ENCODE measurements around the gene ATP8A2.
"Not testable (repeated sequence)": the region's sequence is repeated elsewhere in the genome, so short reads cannot be mapped to it uniquely, and the experiment has no call there.

The ATP8A2 gene

DNA sequence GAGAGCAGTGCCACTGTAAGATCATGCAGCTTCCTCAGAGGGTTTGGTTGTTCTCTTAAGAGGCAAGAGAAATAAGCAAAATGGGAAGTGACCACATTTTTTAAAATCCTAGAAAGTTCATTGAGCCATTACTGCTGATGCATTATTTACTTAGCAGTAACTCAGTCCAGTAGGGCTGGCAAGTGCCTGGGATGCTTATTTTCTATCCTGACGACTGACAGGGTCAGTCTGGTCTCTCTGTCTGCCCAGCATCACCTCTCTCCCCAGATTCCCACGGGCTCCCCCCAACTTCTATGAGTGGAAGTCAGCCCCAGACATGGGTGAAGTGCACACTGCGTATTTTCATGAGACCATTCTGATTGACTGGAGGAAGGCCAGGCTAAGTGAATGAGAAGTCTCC, 669.7 kb downstream of the ATP8A2 start:
- DNase-seq (ENCODE audit: low read depth): no peak

DNA sequence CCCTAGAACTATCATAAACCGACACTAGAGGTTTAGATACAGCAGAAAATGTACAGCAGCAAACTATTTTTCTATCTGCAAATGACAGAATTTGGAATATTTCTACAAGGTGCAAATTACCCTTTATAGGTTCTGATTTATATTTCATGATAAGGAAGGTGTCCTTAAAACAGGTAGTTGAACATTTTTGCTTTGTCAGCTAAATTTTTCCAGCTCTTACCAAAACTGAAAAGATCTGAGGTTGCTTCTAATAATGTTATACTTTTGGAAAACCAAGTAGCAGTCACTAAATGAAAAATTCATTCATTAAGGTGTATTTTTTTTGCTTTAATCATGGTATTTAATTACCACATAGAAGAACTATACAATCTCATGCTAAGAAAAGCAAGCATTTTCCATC, 671.0 kb downstream of the ATP8A2 start:
- no peak for DNase-seq (ENCODE audit: low read depth)

DNA sequence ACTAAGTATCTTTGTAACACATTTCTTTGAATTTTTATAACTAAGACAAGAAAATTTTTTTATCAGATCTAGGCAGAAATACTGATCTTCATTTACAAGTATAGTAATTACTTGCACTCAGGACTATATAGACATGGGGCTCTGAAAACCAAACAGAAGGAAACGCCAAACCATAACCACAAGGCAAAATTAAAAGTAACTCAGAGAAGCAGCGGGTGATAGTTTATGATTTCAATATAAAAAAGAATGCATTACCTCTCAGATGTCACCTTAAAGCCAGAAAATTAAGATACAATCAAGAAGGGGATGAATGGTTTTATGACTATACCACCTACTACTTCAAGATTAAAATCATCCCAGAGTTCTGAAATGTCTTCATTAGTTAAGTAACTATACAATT, 673.4 kb downstream of the ATP8A2 start:
- no peak for DNase-seq (ENCODE audit: low read depth)

DNA sequence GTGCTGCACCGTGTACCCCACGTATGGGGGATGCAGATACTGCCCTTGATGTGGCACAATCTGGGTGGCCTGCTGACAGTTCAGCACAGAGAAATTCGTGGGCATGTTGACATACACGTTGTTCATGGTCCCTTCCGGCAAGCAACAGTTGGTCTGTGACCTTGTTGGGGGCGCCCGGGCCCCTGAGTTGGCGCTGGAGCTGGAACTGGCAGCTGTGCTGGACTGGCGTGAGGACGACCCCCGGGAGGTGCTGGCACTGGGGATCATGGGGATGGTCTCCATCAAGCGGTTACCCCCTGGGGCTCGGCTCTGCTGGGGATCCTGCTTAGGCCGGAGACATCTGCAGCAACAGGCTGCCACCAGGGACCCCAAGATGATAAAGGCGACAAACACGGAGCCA, 674.9 kb downstream of the ATP8A2 start:
- no peak for DNase-seq (ENCODE audit: low read depth)

DNA sequence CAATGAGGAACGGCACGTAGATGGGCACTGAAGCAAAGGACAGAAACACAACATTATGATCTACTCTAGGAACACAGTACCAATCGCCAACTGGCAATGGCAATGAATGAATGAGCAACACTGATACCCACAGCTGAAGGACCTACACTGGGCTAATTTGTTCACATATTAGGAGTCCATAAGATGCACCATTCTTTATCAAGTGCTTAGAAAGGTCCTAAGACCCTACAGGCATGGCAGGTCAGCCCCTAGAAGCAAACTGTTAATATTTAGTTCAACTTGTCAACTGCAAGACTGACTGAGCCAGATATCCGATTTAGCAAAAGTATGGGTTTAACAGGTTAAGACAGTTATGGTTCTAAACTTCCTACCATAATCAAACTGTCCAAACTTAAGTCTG, 675.3 kb downstream of the ATP8A2 start:
- DNase-seq (ENCODE audit: low read depth): no peak

DNA sequence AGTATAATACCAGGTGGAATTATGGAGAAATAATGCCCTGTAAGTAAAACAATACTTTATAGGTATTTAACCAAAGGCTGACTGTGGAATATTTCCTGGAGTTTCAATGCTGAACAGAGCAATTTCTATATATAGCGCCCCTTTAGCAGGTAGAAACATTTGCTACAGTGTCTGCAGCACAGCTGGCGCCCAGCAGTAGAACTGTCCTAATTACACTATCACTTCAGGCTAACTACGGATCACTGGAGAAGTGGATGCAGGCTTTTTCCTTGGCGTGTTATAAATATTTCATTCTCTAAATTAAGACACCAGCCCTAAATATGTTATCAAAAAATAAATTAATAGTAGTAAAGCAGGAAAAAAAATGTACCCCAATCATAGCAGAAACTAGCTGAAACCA, 677.0 kb downstream of the ATP8A2 start:
- DNase-seq (ENCODE audit: low read depth): no peak

DNA sequence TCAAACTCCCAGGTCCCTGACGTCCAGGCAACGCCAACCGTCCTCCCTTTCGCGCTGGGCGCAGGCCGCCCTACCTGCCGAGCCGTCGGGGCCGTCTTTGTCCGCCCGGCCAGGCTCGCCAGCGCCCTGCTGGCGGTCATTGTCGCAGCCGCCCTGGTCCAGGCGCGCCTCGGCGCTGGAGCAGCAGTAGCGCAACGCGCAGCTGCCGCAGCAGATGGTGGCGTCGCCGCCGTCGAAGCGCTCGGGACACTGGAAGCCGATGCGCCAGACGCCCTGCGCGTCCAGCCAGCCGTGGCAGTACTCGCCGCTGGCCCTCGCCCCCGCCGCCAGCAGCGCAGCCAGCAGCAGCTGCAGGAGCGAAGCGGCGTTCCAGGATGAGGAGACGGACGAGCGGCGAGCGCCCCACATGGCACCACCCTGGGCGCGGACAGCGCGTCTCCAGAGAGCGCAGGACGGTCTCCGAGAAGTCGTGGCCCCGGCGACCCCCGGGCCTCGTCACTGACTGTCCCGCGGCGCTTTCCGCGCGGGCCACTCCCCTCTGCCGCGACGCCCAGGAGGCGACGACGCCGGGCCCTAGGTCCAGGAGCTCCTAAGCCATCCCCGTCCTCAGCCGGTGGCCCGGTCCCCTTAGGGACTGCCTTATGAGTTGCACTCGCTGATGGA, 678.9 kb downstream of the ATP8A2 start:
- DNase-seq (ENCODE audit: low read depth): no peak

DNA sequence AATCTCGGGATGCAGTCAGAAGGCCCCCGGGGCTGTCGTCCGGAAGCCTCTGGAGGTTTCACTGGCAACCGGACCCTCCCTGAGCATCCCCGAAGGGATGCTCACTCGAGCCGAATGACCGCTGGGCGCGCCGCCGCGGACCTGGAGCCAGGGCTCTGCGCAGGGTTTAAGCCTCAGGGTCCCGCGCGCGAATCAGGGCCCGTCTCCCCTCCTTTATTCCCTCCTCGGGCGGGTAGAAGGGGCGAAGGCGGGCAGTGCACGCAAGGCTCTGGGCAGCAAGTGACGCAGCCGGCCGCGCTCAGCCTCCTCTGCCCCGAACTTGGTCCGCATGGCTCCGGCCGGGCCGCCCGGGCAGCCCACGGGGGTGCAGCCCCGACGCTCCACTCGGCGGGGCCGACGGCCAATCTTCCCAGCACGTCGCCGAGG, 679.5 kb downstream of the ATP8A2 start:
- DNase-seq (ENCODE audit: low read depth): no peak

DNA sequence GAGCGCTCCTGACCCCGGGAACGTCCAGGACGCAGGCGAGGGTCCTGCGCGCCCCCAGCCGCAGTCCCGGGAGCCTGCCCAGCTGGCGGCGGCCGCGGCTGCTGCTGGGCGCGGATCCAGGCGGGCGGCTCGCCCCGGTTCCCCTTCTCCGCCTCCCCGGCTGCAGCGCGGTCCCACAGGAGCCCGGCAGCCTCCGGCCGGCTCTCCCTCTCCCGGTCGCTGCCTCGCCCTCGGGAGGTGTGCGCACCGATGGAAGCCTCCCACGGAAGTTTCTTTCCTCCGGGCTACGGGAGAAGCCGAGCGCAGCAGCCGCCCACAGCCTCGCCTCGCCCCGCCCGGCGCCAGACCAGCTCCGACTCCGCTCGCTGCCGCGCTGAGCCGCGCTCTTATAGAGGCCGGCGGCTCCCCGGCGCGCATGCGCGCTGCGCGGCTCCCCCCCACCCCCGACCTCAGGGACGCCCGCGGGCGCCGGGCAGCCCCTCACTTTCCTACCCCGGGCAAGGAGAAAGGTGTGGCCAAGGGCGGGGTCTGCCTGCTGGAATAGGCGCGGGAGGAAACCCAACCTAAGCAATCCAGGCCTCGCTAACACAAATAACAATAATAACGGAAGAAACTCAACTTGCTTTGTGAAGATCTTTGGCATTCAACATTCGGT, 680.0 kb downstream of the ATP8A2 start, which contains the start of gene SHISA2:
TSS of gene SHISA2 (minus strand) at position 360 of the 655 bp plus-strand sequence. CDS start 1,041 bp downstream, outside the sequence.
- DNase-seq (ENCODE audit: low read depth): no peak

DNA sequence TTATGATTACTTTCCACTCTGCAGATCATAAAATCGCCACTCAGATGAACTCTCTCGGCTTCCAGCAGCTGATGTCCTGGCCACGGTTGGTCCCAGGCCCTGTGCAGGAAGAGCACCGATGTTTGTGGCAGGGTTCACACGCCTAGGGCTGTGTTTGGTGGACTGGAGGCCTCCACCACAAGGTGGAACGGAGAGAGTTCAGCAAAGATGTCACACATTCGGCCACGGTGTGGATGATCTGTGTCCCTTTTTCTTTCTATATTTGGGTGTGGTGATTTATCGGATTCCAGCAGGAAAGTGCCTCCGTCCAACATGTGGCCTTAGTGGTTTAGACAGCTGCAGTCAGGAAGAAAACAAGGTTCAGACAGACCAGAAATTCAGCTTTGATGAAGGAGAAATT, 680.6 kb downstream of the ATP8A2 start:
- DNase-seq (ENCODE audit: low read depth): no peak

DNA sequence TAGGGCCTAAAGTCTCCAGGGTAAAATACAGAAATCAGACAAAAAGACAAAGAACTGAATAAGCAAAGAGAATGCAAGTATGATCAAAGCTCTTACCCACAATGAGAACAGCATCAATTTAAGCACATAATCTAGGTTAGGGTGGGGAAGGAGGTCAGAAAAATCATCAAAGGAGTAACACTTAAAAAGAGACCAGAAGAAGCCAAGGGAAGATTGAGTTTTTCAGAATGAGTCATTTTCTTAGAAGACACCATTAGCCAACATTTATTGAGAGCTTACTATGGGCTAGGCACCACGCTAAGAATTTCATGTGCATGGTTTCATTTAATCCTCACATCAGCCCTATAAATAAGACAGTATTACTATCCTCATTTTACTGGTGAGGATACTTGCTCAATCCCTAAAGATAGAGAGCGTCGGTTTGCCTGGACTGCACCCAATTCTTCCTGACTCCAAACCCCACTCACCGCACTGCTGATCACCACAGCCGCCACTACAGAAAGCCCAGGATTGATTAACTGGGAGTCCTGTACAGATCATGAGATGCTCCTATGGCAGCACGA, 681.7 kb downstream of the ATP8A2 start:
- DNase-seq (ENCODE audit: low read depth): no peak

DNA sequence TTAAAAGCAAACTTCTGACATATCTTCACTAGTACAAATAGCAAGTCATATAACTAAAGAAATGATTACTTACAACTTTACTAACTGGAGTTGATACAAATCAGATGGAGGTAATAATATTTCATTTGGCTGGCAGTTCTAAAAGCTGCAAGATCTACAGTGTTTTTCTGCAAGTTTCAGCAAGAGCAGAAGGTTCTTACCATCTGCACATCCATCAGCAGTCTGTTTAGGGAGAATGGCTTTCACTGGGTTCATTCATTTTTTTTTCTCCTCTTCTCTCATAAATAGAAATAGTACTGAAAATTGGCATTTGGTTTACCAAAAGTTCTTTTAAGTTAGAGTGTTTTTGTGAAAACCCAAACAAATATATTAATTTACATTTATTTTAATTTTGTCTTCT, 683.1 kb downstream of the ATP8A2 start:
- no peak for DNase-seq (ENCODE audit: low read depth)

DNA sequence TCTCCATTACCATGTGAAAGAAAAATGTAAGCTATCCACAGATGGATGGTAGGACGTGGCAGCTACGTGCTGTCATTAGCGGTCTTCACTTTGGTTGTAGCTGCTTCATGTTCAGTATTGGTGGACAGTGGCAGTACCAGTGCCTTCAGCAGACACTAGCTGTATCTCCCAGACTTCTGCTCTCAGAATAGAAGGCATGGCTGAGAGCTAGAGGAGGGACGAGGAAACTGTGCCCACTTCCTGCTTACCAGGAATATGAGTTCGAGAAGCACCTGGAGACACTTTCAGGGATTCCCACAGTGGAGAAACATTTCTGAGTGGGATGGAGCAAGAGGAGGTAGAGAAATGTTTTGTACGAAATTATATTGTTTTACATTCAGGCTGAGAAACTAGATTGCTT, 686.9 kb downstream of the ATP8A2 start:
- no peak for DNase-seq (ENCODE audit: low read depth)

DNA sequence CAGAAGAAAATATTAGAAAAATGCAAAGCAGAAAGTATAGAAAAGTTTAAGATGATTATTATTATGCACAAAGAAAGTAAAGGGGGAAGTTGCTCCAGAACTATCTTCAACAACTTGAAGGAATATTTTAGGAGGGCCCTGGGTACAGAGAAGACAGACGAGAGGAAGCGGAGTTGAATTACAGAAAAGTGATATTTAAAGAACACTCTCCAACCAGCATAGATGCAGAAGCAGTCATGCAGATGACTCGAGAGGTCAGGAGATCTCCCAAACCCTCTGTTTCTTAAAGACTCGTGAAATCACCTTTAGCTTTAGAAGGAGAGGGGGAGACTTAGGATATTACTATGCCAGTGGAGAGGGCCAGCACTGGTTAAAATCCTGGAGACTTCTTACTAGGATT, 688.6 kb downstream of the ATP8A2 start:
- DNase-seq (ENCODE audit: low read depth): no peak

DNA sequence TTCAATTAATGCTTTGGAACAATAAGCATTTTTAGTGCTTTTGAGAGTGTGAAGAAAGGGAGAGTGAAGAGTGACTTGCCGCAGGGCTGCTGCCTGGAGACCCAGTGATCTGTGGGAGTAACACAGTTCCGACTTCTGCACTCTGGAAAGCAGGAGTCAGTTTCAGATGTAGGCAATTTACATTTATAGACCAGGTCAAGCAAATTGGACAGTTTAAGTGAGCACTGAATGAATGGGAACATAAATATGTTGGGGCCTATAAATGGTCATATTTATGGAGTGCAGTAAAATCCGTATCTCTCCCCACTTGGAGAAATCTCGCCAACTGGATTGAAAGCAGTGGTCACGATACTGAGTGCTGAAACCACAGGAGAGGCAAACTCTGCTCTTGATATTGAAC, 689.5 kb downstream of the ATP8A2 start:
- DNase-seq (ENCODE audit: low read depth): no peak

DNA sequence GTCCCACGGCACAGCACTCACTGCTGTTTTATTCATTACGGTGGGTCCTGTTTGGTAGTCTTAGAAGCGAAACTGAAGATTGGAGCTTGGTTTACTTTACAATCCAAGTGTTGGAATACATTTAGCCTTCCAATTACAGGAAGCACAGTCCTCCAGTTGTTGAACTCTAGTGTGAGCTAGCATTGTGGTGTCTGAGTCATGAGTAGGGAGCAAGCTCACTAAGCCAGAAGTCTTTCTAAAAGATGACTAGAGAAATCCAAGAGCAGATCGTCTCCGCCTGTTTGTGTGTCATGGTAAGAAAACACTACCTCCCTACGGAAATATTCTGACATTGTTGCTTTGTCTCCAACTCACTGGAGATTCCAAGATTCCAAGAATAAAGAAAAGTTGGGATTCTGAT, 690.2 kb downstream of the ATP8A2 start:
- no peak for DNase-seq (ENCODE audit: low read depth)

DNA sequence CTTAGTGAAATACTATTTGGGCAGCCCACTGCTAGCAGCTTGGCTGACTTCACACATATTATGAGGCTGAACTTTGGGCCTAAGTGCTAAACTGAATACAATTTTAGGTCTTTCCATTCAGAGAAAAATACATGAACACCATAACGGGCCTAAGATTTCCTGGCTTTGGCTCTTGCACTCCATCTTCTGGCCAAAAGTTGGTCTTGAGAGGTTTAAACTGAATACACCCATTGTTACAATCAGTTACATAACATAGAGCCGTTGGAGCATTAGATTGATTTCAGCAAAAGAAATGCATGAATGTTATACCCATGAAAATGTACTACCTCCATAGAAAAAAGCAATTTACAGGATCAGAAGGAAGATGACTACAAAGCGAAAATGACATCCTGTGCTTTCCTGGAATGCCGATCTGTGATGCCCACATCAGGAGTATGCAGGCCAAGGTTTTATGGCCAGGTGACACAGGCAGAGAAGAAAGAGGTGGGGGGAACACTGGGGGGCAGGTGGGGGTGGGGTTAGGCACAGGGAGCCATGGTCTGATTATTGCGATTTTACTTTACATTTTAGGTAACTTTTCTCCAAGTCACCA, 691.2 kb downstream of the ATP8A2 start:
- no peak for DNase-seq (ENCODE audit: low read depth)

DNA sequence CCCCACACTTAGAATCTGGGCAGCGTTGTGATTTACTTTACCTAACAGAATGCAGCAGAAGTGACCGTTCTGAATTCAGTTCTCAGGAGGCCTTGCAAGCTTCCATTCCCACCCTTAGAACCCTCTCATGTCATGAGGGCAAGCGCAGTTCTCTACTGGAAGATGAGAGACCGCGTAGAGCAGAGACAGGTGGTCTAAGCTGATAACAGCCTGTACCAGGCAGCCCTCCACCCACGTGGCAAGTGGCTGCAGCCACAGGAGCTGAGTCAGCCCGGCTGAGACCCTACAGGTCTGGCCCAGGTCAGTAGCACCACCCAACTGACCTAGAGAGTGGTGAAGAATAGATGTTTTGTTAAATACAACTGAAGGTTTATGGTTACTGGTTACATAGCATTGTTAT, 694.7 kb downstream of the ATP8A2 start:
- not testable (repeated sequence) for DNase-seq (ENCODE audit: low read depth)

DNA sequence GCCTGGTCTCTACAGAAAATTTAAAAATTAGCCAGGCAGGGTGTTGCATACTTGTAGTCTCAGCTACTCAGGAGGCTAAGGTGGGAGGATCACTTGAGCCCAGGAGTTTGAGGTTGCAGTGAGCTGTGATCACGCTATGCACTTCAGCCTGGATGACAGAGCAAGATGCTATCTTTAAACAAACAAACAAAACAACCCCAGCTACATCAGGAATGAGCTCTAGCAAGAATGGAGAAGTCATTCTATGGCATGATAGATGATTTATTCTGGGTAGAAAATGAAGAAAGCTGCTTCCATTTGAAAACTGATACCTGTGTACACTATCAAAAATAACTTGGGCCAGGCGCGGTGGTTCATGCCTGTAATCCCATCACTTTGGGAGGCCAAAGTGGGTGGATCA, 695.8 kb downstream of the ATP8A2 start:
- DNase-seq (ENCODE audit: low read depth): no peak

DNA sequence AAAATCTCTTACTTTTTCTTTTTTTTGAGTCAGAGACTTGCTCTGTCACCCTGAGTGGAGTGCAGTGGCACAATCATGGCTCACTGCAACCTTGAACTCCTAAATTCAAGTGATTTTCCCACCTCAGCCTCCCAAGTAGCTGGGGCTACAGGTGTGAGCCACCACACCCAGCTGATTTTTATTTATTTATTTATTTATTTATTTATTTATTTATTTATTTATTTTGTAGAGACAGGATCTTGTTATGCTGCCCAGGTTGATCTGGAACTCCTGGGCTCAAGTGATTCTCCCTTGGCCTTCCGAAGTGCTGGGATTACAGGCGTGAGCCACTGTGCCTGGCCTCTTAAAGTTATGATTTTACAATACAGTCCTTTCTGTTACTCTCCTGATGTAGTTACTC, 696.6 kb downstream of the ATP8A2 start:
- DNase-seq (ENCODE audit: low read depth): not testable (repeated sequence)

DNA sequence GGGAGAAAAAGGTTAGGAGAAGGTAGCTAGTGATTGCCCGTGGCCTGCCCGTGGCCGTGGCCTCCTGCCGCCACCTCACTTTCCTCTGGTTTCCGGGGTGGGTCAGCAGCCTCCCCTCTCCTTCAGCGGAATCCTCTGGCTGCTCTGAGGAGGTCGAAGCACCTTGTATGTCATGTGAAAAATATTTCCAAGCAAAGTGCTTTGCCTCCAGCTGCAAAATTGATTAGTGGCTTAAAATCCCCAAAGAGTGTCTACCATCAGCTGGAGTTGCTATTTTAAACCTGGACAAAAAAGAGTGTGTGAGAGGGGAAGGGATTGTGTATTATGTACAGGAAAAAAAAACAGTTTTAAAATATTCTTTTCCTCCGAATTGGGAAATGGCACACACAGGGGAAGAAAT, 697.9 kb downstream of the ATP8A2 start:
- DNase-seq (ENCODE audit: low read depth): not testable (repeated sequence)

DNA sequence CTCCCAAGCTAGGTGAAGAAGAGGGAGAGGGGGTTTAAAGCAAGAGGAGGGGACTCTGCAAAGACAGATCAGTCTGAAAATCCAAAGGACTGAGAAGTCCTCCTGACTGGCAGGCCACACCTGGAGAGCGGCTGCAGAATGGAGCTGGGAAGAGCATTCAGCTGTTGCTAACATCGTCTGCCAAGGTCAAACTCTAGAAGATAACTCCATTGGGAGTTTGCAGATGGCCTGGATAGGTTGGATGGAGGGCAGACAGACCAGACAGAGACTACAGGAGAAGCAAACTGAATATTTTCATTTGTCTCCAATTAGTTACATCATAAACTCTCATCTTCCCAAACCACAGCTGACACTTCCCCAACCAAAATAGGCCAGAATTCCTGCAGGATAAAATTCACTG, 699.9 kb downstream of the ATP8A2 start:
- no peak for DNase-seq (ENCODE audit: low read depth)

DNA sequence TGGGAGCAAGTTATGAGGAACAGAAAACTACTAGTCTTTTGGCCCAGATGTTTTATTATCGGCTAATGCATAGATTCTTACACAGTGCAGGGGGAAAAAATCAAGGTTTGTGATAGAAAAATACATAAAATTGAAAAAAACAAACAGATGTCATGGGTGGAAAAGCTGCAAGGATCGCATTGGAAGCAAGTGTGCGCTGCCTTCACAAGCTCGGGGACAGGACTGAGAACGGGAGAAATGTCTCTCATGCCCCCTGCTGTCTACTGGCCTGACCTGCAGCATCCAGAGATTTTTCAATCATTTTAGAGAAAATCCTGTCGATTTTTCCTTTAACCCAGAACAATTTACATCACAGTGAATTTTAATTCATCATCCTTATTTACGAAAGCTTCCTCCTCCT, 700.6 kb downstream of the ATP8A2 start:
- not testable (repeated sequence) for DNase-seq (ENCODE audit: low read depth)
